CD4-positive, alpha-beta T cell treated with Interleukin-17A for 1 hour (primary cell): ENCODE results near the gene BHLHA9.
A peak's percentile ranks its signal among the peaks of the same experiment; 100 is the strongest.
"Not testable (repeated sequence)": the region's sequence is repeated elsewhere in the genome, so short reads cannot be mapped to it uniquely, and the experiment has no call there.

Experiments
- DNase-seq: peaks from one replicate; pipeline ENCODE4 v3.0.0-alpha.2; 2020

The BHLHA9 gene

DNA sequence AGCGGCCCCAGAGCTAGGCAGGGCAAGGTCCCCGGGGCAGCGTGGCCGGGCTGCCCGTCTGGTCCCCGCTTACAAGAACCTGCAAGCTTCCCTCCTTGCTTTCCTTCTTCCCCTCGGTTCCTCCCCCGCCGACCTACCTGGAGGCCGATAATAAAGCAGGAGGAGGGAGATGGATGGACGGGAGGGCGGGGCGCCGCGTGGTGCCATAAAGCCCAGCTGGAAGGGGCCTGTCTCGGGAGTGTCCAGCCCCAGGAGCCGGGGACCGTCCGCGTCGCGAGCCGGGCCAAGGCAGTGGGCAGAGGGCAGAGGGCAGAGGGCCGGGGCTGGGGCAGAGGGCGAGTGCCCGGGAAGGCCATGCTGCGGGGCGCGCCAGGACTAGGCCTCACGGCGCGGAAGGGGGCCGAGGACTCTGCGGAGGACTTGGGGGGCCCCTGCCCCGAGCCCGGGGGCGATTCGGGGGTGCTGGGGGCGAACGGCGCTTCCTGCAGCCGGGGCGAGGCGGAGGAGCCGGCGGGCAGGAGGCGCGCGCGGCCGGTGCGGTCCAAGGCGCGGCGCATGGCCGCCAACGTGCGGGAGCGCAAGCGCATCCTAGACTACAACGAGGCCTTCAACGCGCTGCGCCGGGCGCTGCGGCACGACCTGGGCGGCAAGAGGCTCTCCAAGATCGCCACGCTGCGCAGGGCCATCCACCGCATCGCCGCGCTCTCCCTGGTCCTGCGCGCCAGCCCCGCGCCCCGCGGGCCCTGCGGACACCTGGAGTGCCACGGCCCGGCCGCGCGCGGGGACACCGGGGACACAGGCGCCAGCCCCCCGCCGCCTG is at the start of gene BHLHA9:
Gene BHLHA9, plus strand, starts transcription at position 235 of the 820 bp plus-strand sequence. Its CDS starts 120 bp downstream, at position 355.
- no peak for DNase-seq

DNA sequence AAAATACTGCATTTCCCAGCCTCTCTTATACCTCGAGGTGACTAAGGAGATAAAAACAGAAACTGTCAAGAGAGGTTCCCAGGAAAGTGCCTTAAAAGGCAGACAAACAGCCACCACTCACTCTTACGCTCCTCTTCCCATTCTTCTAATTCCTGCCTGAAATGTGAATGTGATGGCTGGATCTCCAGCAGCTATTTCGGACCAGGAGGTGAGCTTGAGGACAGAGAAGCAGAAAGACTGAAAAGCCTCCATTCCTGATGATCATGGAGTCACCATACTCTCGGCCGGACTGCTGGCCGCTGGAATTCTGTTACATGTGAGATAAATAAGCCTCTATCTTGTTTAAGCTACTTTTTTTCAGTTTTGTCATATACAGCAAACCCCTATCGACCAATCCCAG is 49.0 kb upstream of the BHLHA9 start:
- DNase-seq: no peak

DNA sequence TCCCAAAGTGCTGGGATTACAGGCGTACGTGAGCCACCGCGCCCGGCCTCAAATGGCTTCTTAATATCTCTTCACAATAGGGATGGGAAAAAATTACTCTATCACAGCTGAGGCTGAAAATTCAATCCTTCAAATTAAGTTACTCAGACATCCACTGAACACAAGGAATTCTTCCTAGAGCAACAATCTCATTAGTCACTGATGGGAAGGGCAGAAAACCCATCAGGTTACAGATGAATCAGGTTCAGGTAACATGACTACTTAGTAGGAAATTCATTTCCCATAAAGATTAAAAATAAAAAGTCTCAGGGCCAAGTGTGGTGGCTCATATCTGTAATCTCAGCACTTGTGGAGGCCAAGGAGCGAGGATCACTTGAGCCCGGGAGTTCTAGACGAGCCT is 47.9 kb upstream of the BHLHA9 start:
- DNase-seq: no peak

DNA sequence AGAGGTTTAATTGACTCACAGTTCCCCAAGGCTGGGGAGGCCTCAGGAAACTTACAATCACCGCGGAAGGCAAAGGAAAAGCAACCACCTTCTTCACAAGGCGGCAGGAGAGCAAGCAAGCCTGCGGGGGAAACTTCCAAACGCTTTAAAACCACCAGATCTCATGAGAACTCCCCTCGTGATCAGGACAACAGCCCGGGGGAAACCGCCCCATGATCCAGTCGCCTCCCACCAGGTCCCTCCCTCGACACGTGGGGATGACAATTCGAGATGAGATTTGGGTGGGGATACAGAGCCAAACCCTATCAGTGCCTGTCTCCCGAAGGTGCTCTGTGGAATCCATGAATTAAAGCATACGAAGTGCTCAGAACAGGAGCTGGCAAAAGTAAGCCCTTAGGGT is 46.6 kb upstream of the BHLHA9 start:
- no peak for DNase-seq

DNA sequence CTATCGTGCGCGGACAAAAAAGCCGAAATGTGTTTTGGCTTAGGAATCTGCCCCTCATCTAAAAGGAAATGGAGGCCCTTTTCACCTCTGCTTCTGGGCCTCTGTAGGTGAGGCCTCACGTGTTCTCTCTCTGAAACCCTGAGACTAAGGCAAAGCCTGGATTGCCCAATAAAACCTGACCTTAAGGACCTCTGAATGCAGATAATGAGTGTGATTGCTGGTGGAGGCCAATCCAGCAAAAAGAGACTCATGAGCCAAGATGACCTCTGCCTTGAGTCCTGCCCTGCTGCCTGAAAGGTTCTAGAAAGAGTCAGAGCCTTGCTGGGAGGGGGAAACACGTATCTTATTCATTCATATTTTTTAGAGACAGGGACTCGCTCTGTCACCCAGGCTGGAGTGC is 45.9 kb upstream of the BHLHA9 start:
- no peak for DNase-seq

DNA sequence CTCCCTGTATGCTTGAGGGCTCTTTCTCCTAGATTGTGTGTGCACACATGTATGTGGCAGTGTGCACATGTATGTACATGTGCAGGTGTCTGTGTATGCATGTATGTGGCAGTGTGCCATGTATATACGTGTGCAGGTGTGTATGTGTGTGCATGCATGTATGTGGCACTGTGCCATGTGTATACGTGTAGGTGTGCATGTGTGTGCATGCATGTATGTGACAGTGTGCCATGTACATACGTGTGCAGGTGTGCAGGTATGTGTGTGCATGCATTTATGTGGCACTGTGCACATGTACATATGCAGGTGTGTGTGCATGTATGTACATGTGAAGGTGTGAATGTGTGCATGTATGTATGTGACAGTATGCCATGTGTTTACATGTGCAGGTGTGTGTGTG is 43.9 kb upstream of the BHLHA9 start:
- no peak for DNase-seq

DNA sequence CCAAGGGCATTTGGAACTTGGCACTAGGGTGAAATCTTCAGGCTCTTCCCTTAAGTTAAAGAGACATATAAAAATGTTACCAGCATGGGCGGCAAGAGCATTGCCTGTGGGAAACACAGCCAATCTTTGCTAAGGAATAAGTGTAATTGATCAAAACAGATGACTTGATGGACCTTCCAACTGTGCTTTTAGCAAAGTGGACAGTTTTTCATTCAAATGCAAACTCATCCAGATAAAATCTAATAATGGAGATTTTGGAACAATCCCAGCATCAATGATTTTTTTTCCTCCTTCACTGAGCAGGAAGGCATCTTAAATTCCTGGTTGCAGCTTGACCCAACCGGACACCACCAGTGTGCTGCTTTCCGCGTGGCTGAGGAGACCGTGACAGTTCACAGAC is 42.9 kb upstream of the BHLHA9 start:
- no peak for DNase-seq

DNA sequence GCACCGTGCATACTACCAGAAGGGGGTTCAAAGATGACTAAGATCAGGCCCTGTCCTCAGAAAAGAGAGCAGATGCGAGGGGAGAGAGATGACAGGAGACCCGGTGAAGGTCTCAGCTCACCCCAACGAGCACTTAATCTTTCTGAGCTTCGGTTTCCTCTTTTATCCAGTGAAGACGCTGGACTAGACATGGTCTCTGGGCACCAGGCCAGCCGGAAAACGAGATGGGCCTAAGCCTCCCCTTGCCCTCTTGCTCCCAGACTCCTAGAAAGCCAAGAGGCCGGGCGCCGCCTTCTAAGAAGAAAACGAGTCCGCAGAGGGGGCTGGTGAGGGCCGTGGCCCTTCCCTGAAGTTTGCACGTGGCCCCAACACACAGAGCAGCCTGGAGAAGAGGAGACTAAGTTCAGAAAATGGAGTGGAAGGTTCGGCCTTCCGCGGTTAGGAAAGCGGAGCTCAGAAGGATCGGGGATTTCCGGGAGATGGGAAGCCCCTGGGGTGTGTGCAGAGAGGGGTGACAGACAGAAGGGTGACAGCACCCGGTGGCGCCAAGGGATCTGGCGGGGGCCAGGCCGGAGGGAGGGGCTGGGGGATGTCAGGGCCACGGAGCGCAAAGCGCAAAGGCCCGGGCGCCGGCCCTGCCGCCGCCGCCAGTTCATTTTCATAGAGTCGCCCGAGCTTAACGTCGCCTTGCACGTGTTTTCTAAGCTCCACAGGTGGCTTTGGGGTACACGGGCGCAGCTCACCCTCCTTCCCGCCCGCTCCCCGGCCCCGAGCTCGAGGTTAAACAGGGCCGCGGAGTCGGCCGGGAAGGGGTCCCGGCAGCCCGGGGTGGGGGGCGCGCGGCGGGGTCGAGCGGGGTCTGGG is 42.1 kb upstream of the BHLHA9 start:
- peak; percentile 38 for DNase-seq

DNA sequence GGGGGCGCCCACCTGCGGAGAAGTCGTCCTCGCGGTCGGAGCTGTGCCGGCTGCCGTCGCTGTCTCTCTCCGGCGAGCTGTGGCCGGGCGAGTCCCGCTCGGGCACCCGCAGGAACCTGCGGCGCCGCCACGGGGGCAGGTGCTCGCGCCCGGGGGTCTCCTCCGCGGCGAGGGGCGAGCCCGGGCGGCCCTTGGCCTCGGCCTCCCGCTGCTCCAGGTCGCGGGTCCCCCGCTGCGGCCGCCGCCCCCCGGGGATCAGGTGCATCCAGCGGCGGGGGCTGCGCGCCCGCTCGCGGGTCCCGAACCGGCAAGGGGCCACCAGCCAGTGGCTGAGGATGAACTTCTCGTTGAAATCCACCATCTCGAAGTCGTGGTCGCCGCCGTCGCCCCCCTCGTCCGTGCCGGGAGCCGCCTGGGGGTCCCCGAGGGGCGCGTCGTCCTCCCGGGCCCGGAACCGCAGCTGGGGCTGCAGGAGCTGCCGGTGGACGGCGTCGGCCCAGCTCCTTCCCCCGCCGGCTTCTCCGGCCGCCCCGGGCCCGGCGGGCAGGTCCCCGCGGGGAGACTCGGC is 41.4 kb upstream of the BHLHA9 start:
- no peak for DNase-seq

DNA sequence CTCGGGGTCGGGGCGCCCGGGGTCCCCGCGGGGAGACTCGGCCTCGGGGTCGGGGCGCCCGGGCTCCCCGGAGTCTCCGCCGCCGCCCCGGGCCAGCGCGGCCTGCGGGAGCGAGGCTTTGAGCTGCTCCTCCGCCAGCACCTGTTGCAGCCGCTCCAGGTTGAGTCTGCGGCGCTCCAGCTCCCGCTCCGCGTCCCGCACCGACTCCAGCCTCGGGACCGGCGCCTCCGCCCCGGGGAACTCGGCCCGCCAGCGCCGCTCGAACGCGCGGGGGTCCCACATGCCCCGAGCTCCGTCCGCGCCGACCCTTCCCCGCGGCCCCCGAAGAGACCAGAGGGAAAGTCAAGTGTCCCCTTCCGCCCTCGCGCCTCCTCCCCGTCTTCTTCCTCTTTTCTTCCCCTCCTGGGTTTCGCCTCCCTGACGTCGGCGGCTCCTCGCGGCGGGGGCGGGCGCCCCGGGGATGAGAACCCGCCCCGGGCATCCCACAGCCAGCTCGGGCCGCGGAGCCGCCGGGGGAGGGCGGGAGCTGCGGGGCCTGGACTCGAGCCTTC is 40.8 kb upstream of the BHLHA9 start:
- peak; percentile 55 for DNase-seq

DNA sequence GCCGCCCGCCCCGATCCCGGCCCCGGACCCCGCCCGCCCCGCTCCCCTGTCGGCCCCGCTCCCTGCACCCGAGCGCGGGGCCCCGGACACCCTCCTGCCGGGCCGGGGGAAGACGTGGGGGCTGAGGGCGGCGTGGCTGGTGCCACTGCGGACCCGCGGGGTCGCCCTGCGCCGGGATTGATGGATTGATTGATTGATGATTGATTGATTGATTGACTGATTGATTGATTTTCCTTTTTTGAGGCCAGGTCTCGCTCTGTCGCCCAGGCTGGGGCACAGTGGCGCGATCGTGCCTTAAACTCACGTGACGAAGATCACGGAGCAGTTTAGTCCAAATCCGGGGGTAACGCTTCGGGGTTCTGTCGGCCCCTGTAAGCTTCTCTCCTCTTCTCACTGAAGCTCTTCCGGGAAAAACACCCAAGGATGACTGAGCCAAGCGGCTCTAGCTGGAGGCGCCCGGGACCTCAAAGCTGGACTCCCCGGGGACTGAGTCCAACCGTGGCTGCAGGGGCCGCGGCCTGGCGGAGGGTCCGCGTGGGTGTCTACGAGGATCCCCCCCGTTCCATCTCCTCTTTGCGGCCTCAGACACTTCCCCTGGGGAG is 40.2 kb upstream of the BHLHA9 start:
- no peak for DNase-seq

DNA sequence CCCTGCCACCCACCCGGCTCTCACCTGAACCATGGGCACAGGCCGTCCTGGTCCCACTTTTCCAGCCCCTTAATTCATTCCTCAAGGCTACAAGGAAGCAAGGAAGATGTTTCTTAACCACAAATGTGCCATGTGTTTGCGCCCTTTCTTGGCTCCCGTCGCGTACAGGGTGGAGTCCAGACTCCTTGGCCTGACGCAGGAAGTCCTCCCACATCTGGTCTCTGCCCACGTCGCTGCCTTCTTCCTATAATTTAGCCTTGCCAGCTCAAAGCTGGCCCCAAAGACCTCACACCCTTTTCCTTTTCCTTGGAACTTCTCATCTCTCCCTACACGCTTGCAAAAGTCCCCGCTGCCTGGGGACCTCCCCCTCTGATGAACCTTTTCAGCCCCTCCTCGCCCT is 38.8 kb upstream of the BHLHA9 start:
- DNase-seq: no peak

DNA sequence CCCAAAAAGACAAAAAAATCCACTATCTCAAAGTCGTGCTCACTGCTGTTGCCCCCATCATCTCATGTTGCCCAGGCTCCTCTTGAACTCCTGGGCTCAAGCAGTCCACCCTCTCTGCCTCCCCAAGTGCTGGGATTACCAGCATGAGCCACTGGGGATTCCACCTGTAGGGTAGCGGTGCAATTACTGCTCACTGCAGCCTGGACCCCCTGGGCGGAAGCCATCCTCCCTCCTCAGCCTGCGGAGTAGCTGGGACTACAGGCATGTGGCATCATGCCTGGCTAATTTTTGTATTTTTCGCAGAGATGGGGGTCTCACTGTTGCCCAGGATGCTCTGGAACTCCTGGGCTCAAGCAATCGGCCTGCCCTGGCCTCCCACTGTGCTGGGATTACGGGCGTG is 37.9 kb upstream of the BHLHA9 start:
- DNase-seq: no peak

DNA sequence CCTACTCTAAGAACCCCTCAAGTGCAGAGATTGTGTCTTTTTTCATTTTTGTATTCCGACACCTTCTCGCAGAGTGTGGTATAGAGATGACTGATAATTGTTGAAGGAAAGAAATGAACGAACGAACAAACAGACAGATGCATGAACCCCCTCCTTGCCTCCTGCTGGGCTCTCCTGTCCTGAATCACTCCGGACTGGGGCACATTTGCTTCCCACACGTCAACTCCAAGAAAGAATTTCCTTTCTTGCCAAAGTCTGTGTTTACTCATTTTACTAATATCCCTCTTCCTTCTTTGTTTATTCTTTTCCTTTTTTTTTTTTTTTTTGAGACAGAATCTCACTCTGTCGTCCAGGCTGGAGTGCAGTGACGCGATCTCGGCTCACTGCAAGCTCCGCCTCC is 37.5 kb upstream of the BHLHA9 start:
- DNase-seq: no peak

DNA sequence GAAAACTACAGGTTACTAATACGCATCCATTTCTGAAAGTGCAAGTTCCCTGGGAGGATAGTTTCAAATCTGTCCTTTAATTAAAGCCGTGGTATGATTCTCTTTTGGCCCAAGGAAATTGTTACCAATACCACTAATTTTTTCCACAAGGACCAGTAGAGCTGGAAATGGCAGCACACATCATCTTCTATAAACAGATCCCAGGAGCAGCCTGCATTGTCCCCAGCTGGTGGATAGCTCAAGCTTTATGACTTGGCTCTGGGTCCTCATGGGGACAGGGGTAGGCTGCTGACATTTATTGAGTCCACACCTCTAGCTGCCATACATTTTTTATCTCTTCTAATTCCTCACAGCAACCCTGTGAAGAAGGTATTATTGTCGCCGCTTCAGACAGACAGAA is 35.8 kb upstream of the BHLHA9 start:
- no peak for DNase-seq

DNA sequence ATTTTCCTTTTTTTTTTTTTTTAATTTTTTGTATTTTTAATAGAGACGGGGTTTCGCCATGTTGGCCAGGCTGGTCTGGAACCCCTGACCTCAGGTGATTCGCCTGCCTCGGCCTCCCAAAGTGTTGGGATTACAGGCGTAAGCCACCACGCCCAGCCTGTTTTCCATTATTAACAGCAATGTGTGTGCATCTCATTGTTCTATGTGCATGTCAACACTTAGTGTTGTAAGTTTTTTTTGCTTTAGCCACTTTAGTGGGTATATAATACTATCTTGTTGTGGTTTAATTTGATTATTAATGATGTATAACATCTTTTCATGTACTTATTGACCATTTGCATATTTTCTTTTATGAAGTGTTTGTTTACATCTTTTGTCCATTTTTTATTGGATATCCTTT is 32.8 kb upstream of the BHLHA9 start:
- no peak for DNase-seq

DNA sequence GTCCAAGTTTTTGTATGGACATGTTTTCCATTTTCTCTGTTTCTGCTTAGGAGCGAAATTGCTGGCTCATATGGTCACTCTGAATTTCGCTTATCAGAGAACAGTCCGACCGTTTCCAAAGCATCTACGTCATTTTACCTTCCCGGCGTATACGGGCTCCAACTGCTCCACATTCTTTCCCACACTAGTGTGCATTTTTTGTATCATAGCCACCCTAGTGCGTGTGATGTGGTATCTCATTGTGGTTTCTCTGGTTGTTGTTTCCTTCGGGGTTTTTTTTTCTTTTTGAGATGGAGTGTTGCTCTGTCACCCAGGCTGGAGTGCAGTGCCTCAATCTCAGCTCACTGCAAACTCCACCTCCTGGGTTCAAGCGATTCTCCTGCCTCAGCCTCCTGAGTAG is 31.0 kb upstream of the BHLHA9 start:
- peak; percentile 23 for DNase-seq

DNA sequence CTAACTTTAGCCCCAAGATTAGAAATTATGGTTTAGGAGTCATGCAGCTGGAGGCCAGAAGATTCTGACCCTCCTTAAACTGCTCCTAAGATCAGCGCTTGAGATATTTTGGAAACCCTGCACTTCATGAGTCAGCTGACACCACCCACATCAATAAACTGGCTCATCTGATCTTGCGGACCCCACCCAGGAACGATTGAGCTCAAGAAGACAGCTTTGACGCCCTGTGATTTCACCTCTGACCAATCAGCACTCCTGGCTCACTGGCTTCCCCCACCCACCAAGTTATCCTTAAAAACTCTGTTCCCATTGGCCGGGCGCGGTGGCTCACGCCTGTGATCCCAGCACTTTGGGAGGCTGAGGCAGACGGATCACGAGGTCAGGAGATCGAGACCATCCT is 29.8 kb upstream of the BHLHA9 start:
- DNase-seq: not testable (repeated sequence)

DNA sequence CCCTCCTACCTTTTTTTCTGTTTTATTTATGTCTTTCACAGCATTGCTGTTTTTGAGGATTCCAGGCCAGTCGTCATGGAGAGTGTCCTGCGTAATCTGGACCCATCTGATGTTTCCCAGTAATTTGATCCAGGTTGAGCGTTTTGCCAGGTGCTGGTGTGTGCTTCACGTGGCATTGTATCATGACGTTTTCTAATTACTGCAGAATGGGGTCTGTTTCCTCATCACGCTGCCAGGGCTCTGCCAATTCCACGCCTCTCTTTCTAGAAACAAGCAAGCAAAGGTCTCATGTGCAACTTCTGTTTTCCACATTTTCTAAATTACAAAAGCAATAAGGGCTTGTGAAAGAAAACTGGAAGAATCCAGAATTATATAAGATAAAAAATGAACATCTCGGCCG is 28.3 kb upstream of the BHLHA9 start:
- no peak for DNase-seq

DNA sequence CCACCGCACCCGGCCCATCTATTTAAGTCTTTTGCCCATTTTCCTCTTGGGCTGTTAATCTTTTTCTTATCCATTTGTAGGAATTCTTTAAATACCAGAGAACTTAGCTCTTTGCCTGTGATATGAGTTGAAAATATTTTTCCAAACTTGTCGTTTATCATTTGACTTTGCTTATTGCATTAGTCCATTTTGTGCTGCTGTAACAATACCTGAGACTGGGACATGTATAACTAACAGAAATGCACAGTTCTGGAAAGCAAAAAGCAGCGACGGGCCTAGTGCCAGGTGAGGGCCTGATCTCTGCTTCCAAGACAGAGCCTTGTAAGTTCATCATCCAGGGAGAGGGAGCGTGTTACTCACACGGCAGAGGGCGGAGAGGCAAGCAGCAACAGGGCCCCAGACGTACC is 25.6 kb upstream of the BHLHA9 start:
- DNase-seq: no peak

DNA sequence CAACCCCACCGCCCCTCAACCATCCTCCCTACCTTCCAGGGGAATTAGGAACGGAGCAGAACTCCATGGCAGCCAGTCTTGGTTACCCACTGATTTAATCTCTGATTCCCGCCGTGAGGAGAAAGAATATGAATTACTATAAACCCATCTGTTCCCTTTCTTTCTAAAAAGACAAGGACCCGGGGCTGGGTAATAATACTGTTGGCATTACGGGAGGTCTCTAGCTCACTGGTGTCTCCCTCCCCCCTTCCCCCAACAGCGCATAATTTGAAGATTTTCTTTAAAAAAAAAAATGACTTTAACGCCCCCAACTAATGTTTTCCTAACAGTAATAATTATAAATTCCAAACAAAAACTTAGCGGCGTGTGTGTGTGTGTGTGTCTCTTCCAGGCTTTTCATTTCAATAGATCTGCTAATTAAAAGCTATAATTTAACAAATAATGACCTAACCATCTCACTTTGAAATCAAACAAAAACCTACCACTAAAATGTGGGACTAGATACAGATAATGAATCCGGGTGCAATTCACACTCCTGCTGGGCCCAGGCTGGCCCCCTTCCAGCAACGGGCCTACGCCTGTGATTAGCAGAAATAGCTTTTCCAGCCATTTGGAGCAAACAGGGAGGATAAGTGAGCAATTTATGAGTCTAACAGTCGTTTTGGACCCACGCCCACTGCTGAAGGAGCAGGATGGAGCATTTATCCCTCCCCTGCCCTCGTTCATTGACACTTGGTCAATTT is 18.2 kb upstream of the BHLHA9 start:
- no peak for DNase-seq

DNA sequence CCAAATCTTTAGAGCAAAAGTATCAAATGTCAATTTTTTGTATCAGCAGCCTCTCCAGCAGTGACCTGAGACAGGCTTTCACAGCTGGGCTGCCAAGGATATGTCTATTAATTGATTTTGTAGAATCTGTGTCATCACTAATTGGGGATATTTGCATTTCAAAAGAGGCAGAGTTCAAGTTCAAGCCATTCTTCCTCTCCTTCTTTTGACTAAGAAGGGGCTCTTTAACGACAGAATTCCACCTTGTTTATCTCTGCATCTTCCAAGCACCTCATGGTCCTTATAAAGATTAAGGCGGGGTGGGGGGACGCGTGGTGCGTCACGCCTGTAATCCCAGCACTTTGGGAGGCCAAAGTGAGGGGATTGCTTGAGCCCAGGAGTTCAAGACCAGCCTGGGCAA is 15.2 kb upstream of the BHLHA9 start:
- no peak for DNase-seq
